K562 (cell line): ENCODE results near the gene ADGRF1. TPM values are rescaled to one million over a fixed set of nuclear protein-coding genes. Genes with fewer than 3 reads are reported as not detected.

Experiments
- ATAC-seq: fragments of 200-7000 bp; cut with Tn5 transposase; 3 replicates; pipeline ENCODE4 v1.9.1; 2020; ENCODE audit warnings: moderate library complexity
- BruUV-seq: library from RNA; stranded (reverse); fragments of 400-500 nt; replicated peaks from 2 replicates; lab custom pipeline; 2021; lab: Mats Ljungman, UMichigan
- CTCF ChIA-PET: fragments of 300-600 bp; formaldehyde crosslinking; extraction: SDS; loops from one replicate; lab custom pipeline; 2021; ENCODE audit warnings: low intra/inter-chr PET ratio; lab: Yijun Ruan, JAX
- POLR2A ChIA-PET: fragments of 300-600, 350-650 bp; sonication (Branson Sonifier 250); formaldehyde crosslinking; extraction: SDS; loops from one replicate; lab custom pipeline; 2021; ENCODE audit warnings: antibody characterized with exemption, inconsistent platforms; lab: Yijun Ruan, JAX
- DNase-seq, 4 experiments: peaks; one replicate each; pipeline versions ENCODE4 v3.0.0 to v3.0.0-alpha.2; 2011 to 2018; ENCODE audit warnings: low spot score in 3 of 4, mixed read lengths in 3 of 4; ENCODE audit errors: extremely low read depth in 1 of 4
- FAIRE-seq: peaks from 2 replicates; lab custom pipeline; 2011; peaks lifted over from hg19 to GRCh38; lab: Jason Lieb, UNC
- H2AFZ ChIP-seq: 2 replicates; pipeline ENCODE4 v1.6.0; 2011; ENCODE audit warnings: low read depth, low read length, control low read depth, inconsistent platforms
- H3K27ac ChIP-seq: fragments of 200-600 bp; 3 replicates; pipeline ENCODE4 v1.8.0; 2011; ENCODE audit warnings: low read depth, mild to moderate bottlenecking, control low read depth, inconsistent platforms, low read length, moderate library complexity, mixed read lengths; ENCODE audit errors: extremely low read depth
- H3K27me3 ChIP-seq, 2 experiments: fragments of 300-600 bp in 1 of 2; 2 replicates in 1 of 2; 3 replicates in 1 of 2; pipeline versions ENCODE4 v1.6.0 to v1.8.0; 2011; ENCODE audit warnings: inconsistent platforms in 2 of 2, low read length in 2 of 2, mild to moderate bottlenecking in 1 of 2, mixed read lengths in 1 of 2, moderate library complexity in 1 of 2; ENCODE audit not compliant: control insufficient read depth in 2 of 2, insufficient read depth in 2 of 2
- H3K36me3 ChIP-seq: fragments of 300-600 bp; 3 replicates; pipeline ENCODE4 v1.8.0; 2011; ENCODE audit warnings: mild to moderate bottlenecking, low read length, inconsistent platforms; ENCODE audit not compliant: control insufficient read depth, insufficient read depth
- H3K4me1 ChIP-seq, 2 experiments: fragments of 200-600 bp in 1 of 2; replicated peaks in 1 of 2; 2 replicates in 1 of 2; 3 replicates in 1 of 2; pipeline versions ENCODE4 v1.5.1 to v1.8.0; 2011; ENCODE audit warnings: inconsistent platforms in 2 of 2, low read length in 2 of 2, mild to moderate bottlenecking in 1 of 2, mixed read lengths in 1 of 2, moderate library complexity in 1 of 2; ENCODE audit not compliant: control insufficient read depth in 2 of 2, insufficient read depth in 2 of 2
- H3K4me2 ChIP-seq: 2 replicates; pipeline ENCODE4 v1.6.1; 2011; ENCODE audit warnings: low read length, control low read depth, inconsistent platforms, mixed read lengths; ENCODE audit not compliant: insufficient read depth
- H3K4me3 ChIP-seq: fragments of 200-600 bp; sonication (generic), shearing (Covaris generic); 2 replicates; pipeline ENCODE4 v1.5.1; 2016; ENCODE audit warnings: control low read depth, inconsistent platforms
- H3K79me2 ChIP-seq: fragments of 200-600 bp; 3 replicates; pipeline ENCODE4 v1.8.0; 2011; ENCODE audit warnings: low read length, inconsistent platforms; ENCODE audit not compliant: control insufficient read depth, insufficient read depth
- H3K9ac ChIP-seq, 2 experiments: 2 replicates each; pipeline versions ENCODE4 v1.6.0 to v1.6.1; 2011; ENCODE audit warnings: low read depth in 2 of 2, low read length in 2 of 2, control low read depth in 1 of 2, inconsistent platforms in 1 of 2, mild to moderate bottlenecking in 1 of 2, mixed read lengths in 1 of 2; ENCODE audit not compliant: insufficient read depth in 1 of 2
- H3K9me1 ChIP-seq: one replicate; pipeline ENCODE4 v1.6.0; 2011; ENCODE audit warnings: inconsistent platforms, mild to moderate bottlenecking, low read length, moderate library complexity; ENCODE audit not compliant: control insufficient read depth, insufficient read depth
- H3K9me3 ChIP-seq: replicated peaks from 2 replicates; pipeline ENCODE4 v1.5.1; 2011; ENCODE audit warnings: low read depth, low read length, inconsistent platforms; ENCODE audit not compliant: control insufficient read depth, insufficient read depth
- H4K20me1 ChIP-seq: replicated peaks from 2 replicates; pipeline ENCODE4 v1.6.1; 2011; ENCODE audit warnings: low read length, inconsistent platforms, mixed read lengths; ENCODE audit not compliant: control insufficient read depth, insufficient read depth
- ARHGAP35 ChIP-seq: fragments of 450-650 bp; IDR thresholded peaks from 2 replicates; pipeline ENCODE4 v1.6.1; 2018; ENCODE audit not compliant: partially characterized antibody
- IFI16 ChIP-seq: fragments of 250-450 bp; sonication (Bioruptor Pico); IDR thresholded peaks from 2 replicates; pipeline ENCODE4 v2.1.2; 2022; ENCODE audit warnings: mild to moderate bottlenecking, inconsistent platforms
- NFATC3 ChIP-seq: fragments of 450-650 bp; IDR thresholded peaks from 2 replicates; pipeline ENCODE4 v1.6.1; 2017; ENCODE audit warnings: mild to moderate bottlenecking
- OTX1 ChIP-seq: fragments of 450-650 bp; formaldehyde crosslinking; IDR thresholded peaks from 2 replicates; pipeline ENCODE4 v1.4.0; 2022; ENCODE audit warnings: mild to moderate bottlenecking
- REST ChIP-seq, 2 experiments: fragments of 450-650 bp; formaldehyde crosslinking in 1 of 2; IDR thresholded peaks; 2 replicates each; pipeline versions ENCODE4 v1.4.0 to v1.6.1; 2014 to 2020; ENCODE audit warnings: mild to moderate bottlenecking in 2 of 2, borderline replicate concordance in 1 of 2, low read depth in 1 of 2
- SPI1 ChIP-seq: IDR thresholded peaks from 2 replicates; pipeline ENCODE4 v1.6.1; 2011; ENCODE audit warnings: low read depth, low read length, control low read depth, borderline replicate concordance
- ZNF511 ChIP-seq: sonication (generic); formaldehyde crosslinking; IDR thresholded peaks from 2 replicates; pipeline ENCODE4 v1.8.0; 2022; ENCODE audit warnings: mild to moderate bottlenecking, missing genetic modification reagents
- WGBS: fragments of 100-300 bp; shearing (Covaris generic); methylation state at CpG from one replicate; pipeline ENCODE4 v1.1.6; 2016; ENCODE audit warnings: low coverage, mixed read lengths; ENCODE audit not compliant: insufficient coverage; ENCODE audit errors: missing lambda C conversion rate; 5-methylcytosine and 5-hydroxymethylcytosine counted together
- in situ Hi-C: fragments of 300-500 bp; cut with MboI; formaldehyde crosslinking; loops from 4 replicates; pipeline ENCODE4 v1.15.0; 2018; ENCODE audit warnings: inconsistent platforms, mixed read lengths
- intact Hi-C: fragments of 100-400 bp; cut with micrococcal nuclease; formaldehyde crosslinking; loops from 2 replicates; pipeline ENCODE4 v1.14.2; 2022
- polyA plus RNA-seq, 8 experiments: library from polyadenylated mRNA; depleted of rRNA in 4 of 8; stranded (reverse) in 5 of 8; unstranded in 3 of 8; fragments of >200 nt; fragmentation: Nextera tagmentation in 2 of 8; fragmentation: Illumina TruSeq in 1 of 8; extraction: Ambion mirVana in 2 of 8; extraction: Trizol in 1 of 8; gene quantifications; 2 replicates each; pipeline versions ENCODE4 v1.2.1 to v1.2.3, GENCODE V29; 2011 to 2014; ENCODE audit warnings: inconsistent platforms in 1 of 8, missing spikeins in 1 of 8
- total RNA-seq, 7 experiments: library from RNA; depleted of rRNA in 6 of 7; stranded (reverse); fragments of >200 nt in 6 of 7; fragmentation: Illumina TruSeq in 2 of 7; extraction: Trizol in 2 of 7; gene quantifications; 2 replicates each; pipeline versions ENCODE4 v1.2.1 to v1.2.3, GENCODE V29; 2011 to 2021; ENCODE audit warnings: low replicate concordance in 1 of 7

The ADGRF1 gene
- total and polyA plus RNA-seq, 9 of the 15 experiments (the other 6 are each of a cell fraction or from before 2014, with no cell fraction given): not detected

- DNase-seq: no peak
- no peak for ATAC-seq
- POLR2A ChIA-PET: interaction anchor here (0.5 to 1.6 kb wide), 2 partner anchors 8 to 205 kb away, joined by 3 to 4 read pairs; no protein-coding TSS in a partner anchor
- Histone ChIP-seq H3K27me3 (no peaks in the 10 kb centered on the region), H3K4me3 (no peak overlapping the region), H3K27ac (no peak overlapping the region), H3K4me1 (no peaks in the 10 kb centered on the region), H2AFZ (no peak overlapping the region), H3K9ac (no peak overlapping the region), H3K79me2 (no peaks in the 10 kb centered on the region), H3K36me3 (no peaks in the 10 kb centered on the region), H4K20me1 (no peaks in the 10 kb centered on the region), H3K9me3 (no peaks in the 10 kb centered on the region), H3K9me1 (no peaks in the 10 kb centered on the region), H3K4me2 (no peak overlapping the region)
- no peak for TF ChIP-seq NFATC3
- no peak for FAIRE-seq
- no TSS peak for BruUV-seq
- in situ Hi-C loops: no loop called here
- 0% methylated on average over 5 of the region's 5 CpGs for WGBS
- CTCF ChIA-PET: no interaction called here
- intact Hi-C loops: no loop called here
Measured at GRCh38 chr6:46963626-46964025, 78.5 kb downstream of the ADGRF1 start.

- intact Hi-C loops: no loop called here
- Histone ChIP-seq H3K79me2 (no peaks in the 10 kb centered on the region), H3K9me3 (no peaks in the 10 kb centered on the region), H3K9ac (no peak overlapping the region), H3K27ac (no peak overlapping the region), H3K4me2 (no peak overlapping the region), H3K36me3 (no peaks in the 10 kb centered on the region), H3K4me1 (no peaks in the 10 kb centered on the region), H3K9me1 (no peaks in the 10 kb centered on the region), H2AFZ (no peak overlapping the region), H3K27me3 (no peaks in the 10 kb centered on the region), H4K20me1 (no peaks in the 10 kb centered on the region), H3K4me3 (no peak overlapping the region)
- CTCF ChIA-PET: no interaction called here
- no TSS peak for BruUV-seq
- in situ Hi-C loops: no loop called here
- FAIRE-seq (no peak), DNase-seq (no peak), ATAC-seq (no peak)
- POLR2A ChIA-PET: interaction anchor here (0.9 to 1.2 kb wide), 3 partner anchors 8 to 18 kb away, joined by 3 to 4 read pairs (median 3); no protein-coding TSS in a partner anchor
- TF ChIP-seq ARHGAP35 (no peak), SPI1 (no peak), OTX1 (CRISPR knock-in tag) (no peak), REST (IDR thresholded peaks at IDR 0.05; ENCODE audit: borderline replicate concordance) (no peak), REST (CRISPR knock-in tag; IDR thresholded peaks at IDR 0.05; ENCODE audit: low read depth) (no peak), IFI16 (no peak), ZNF511 (no peak)
Measured at GRCh38 chr6:46963039-46963438, 79.1 kb downstream of the ADGRF1 start.
